GM18861 (cell line): ENCODE measurements around the gene LPCAT2.

Source experiments
- ATAC-seq: cut with Tn5 transposase; IDR thresholded peaks from one replicate; pipeline ENCODE4 v1.9.1; 2021; ENCODE audit not compliant: unreplicated experiment

The LPCAT2 gene, protein sequence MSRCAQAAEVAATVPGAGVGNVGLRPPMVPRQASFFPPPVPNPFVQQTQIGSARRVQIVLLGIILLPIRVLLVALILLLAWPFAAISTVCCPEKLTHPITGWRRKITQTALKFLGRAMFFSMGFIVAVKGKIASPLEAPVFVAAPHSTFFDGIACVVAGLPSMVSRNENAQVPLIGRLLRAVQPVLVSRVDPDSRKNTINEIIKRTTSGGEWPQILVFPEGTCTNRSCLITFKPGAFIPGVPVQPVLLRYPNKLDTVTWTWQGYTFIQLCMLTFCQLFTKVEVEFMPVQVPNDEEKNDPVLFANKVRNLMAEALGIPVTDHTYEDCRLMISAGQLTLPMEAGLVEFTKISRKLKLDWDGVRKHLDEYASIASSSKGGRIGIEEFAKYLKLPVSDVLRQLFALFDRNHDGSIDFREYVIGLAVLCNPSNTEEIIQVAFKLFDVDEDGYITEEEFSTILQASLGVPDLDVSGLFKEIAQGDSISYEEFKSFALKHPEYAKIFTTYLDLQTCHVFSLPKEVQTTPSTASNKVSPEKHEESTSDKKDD

DNA sequence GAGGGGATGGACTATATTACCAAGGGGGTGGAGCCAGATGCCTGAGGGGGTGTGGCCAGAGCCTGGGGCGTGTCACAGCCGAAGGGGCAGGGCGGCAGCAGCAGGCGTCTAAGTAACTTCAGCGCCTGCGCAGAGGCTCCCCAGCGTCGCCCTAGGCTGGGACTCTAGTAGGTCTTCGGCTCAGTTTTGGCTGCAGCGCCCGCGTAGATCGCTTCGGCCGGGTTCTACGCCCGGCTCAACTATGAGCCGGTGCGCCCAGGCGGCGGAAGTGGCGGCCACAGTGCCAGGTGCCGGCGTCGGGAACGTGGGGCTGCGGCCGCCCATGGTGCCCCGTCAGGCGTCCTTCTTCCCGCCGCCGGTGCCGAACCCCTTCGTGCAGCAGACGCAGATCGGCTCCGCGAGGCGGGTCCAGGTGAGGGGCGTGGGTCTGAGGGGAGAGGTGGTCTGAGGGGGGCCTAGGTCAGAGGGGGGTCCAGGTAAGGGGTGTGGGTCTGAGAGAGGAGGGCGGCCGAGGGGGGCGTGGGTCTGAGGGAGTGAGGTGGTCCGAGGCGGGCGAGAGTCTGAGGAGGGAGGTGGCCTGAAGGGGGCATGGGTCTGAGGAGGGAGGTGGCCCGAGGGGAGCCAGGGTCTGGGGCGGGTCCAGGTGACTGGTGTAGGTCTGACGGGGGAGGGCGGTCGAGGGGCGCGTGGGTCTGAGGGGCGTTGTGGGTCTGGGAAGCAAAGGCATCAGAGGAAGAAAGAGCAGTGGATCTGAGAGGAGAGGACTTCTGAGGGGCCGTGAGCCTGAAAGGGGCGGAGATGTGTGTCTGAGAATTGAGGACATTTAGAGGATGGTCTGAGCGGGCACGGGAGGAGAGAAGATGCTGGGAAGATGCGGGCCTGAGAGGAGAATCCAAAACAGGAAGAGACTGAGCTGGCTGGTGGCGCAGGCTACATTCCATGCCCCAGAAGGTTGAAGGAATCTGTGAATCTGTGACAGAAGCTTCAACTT, at the start of gene LPCAT2:
TSS of gene LPCAT2 (plus strand) at position 132 of the 991 bp plus-strand sequence. CDS start at position 242, 110 bp downstream.
- ATAC-seq, result no peak

DNA sequence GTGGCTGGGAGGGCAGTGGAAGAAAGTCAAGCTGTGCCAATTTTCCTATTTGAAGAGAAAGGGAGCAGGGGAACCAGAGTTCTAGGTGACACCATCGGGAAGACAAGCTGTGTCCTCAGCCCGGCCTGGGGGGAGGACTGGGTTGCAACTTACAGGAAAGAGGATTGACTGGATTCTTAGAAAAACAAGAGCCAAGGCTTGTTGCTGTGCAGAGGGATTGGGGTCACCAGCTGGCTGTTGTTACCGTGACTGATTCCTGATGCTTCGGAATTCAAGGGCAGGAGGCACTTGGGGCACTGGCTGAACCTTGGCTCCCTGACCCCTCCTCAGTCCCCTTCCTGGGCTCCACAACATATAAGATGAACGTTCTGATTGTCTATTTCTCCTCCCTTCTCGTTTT, 46.6 kb upstream of the LPCAT2 start:
- no peak for ATAC-seq

DNA sequence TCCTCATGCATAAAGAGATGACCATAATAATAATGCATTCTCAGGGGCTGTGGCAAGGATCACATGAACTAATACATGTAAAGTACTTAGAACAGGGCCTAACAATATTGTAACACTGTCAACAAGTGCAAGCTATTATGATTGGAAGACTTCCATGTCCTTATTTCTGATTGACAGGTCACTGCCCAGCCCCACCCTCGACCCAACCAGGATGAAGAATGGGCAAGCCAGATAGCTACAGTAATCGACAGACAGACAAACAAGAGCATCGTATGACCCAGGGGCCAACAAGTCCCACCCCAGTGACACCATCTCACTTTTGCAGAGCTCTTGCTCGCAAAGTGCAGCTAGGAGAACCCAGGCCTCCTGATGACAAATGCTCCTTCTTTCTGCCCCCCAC, 44.5 kb upstream of the LPCAT2 start:
- ATAC-seq, result no peak

DNA sequence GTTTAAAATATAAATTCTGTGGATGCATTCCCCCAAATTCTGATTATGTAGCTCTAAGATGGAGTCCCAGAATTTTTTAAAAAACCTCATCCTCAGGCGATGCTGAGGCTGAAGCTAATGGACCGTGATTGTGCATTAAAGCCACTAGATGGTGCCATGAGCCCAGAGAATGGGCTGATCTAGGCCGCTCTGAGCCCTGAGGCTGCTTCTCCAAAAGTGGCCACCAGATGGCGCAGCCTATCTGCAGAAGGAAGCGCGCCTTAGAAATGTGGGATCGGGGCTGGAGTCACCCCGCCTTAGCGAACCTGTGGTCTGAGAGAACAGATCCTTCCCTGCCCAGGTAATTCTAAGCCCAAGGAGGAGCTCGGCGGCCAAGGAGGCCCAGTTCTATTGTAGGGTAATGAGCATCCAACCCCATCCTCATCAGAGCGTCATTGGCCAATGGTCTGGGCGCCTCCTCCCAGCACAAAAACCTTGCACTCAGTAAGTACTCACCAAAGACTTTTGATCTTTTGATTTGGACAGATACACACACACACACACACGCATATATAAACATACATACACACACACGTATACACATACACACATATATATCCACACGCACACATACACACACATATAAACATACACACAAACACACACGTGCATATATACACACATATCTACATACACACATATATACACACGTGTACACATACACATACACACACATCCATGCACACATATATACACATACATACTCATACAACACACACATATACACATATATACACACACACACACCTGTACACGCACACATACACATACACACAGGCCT, 43.6 kb upstream of the LPCAT2 start:
- peak; percentile 97 for ATAC-seq

DNA sequence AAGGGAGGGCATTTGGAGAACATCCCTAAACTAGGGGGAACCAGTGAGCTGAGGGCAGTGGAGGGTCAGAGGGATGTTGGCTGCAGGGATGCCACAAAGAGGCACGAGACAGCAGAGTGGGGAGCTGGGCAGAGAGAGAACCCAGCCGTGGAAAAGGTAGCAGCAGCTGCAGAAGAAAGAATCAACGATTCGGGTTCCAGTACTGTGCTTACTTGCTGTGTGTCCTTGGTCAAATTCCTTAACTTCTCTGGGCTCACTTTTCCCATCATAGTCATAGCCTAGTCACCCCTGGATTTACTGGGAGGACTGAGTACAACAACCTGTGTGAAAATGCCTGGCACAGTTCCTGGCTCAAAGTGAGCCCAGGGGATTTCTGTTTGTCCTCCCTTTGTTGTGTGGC, 42.7 kb upstream of the LPCAT2 start:
- no peak for ATAC-seq

DNA sequence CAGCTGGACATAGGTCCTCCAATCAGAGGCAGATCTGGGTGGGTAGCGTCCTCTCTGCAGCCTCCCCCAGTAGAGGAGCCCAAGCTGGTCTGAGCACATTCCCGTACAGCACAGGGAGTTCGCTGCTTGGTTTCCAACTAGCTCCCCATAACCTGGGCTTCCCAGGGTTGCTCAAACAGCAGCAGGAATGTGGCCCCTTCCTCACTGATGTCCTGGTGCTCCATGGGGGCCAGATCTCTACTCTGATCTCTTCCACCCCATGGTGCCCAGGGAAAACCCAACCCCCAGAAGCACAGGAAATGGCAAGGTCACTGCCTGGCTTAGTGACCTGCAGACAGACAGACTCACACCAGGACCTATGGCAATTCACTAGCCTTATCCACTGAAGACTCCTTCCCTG, 41.0 kb upstream of the LPCAT2 start:
- ATAC-seq, result no peak

DNA sequence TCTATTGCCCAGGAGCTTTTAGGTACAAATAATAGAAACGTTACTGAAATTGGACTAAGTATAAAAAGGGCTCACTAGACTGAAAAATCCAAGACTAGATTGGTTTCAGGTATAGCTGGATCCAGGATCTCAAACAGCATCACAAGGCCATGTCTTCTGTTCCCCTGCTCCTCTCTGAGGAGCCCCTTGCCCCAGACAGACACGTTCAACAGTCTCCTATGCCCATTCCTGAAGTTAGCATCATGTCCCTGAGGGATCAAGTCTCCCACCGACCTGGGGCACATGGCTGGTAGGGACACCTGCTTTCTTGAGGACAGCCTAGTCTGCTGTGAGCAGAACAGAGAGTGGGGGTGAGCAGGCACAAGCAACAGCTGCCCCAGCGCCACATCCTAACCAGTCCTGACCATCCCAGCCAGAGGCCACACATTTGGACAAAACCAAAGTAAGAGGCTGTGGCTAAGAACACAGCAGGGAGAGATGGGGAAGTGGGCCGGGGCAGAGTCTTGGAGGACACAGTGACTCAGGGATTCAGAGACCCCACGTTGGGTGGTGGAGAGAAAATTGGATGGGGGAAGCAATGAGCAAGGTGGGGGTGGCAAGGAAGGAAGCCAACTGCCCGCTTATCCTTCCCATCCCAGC, 40.4 kb upstream of the LPCAT2 start:
- no peak for ATAC-seq

DNA sequence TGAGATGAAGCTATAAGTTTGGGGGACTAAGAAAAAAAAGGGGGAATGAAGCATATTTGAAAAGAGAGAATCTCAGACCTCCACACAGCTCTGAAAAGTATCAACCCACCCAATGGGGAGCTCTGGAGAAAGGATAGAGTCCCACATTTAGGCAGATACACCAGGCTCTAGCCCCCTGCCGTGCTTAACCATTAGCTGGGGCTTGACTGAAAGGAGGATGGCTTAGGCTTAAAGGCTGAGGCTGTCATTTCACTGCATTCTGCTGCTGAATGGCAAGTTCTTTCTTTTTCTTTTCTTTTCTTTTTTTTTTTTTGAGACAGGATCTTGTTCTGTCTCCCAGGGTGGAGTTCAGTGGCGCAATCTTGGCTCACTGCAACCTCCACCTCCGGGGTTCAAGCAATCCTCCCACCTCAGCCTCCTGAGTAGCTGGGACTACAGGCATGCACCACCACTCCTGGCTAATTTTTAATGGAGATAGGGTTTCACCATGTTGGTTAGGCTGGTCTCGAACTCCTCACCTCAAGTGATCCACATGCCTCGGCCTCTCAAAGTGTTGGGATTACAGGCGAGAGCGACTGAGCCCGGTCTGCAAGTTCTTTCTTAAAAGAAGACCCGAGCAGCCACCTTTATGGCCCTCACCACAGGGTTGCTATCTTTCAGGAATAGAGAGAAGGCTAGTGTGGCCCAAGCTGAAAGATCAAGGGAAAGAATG, 38.9 kb upstream of the LPCAT2 start:
- no peak for ATAC-seq

DNA sequence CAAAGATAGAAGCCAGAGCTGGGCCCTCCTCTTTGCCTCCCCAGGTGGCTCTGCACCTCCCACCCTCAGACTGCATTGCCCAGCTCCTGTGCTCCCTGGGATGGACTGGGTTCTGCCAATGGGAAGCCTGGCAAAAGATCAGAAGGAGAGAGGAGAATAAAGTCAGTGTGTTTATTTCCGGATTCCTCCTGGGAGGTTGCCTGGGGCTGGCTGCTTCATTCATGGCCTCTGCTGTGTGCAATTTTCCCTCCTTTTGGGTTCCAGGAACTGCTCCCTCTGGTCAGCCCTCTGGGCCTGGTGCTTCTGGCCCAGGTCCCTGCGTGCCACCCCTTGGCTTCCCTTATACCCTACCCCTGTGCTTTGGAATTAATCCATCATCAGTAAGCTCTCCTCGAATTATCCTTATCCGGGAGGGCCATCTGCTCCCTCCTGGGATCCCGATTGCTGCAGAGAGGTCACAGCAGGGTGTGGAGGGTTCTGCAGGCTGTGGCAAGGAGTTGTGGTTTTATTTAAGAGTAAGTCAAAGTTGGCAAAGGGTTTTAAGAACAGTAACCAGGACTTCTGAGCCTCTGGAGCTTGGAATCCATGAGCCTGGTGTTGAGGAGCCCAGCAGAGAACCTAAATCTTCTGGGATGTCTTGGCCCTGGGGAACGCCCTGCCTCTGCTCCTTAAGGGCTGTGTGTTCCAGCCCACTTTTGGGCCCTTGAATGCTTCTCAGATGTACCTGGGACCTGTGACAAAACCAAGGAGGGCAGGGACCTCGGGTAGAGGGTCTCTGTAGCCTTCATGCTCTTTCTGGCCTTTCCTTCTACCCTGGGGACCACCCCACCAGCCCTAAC, 38.1 kb upstream of the LPCAT2 start:
- no peak for ATAC-seq

DNA sequence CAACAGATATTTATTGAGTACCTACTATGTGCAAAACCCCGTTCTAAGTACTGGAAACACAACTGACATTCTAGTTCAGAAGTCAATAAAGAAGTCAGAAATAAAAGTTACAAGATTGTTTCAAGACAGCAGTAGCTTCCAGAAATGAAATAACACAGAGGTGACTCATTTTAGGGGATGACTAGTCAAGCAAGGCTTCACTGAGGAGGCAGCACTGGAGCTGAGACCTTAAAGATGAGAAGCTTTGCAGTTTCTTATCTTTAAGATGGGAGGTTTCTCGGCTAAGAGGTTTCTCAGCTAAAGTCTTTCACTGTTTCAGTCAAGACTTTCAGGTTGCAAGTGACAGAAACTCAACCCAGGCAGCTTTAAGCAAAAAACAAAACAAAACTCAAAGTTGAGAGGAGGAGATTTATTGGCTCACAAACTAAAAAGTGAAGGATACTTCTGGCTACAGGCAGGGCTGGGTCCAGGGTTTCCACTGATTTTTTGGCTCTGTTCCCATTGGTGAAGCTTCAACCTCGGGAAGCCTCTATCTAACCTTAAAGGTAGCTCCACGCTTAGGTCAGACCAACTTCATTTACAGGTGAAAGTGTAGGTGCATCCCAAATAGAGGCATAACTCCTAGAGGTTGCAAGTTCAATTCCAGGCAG, 37.3 kb upstream of the LPCAT2 start:
- no peak for ATAC-seq

DNA sequence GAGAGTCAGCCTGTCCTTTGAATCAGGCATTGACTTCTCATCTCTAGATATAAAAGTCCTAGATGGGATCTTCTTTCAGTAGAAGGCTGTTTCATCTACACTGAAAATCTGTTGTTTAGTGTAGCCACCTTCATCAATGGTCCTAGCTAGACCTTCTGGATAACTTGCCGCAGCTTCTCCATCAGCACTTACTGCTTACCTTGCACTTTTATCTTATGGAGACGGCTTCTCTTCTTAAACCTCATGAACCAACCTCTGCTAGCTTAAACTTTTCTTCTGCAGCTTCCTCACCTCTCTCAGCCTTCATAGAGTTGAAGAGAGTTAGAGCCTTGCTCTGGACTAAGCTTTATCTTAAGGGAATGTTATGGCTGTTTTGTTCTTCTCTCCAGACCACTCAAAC, 35.3 kb upstream of the LPCAT2 start:
- no peak for ATAC-seq

DNA sequence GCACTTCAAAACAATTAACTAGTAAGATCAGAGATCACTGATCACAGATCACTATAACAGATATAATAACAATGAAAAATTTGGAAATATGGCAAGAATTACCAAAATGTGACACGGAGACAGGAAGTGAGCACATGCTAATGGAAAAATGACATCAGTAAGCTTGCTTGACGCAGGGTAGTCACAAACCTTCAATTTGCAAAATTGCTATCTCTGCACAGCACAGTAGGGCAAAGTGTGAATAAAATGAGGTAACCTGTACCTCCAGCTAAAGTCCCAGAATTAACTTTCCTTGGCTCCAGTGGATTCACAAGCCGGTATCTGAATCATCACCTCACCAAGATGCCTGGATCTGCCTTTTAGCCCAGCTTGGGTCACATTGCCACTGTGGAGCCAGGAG, 34.1 kb upstream of the LPCAT2 start:
- ATAC-seq, result no peak

DNA sequence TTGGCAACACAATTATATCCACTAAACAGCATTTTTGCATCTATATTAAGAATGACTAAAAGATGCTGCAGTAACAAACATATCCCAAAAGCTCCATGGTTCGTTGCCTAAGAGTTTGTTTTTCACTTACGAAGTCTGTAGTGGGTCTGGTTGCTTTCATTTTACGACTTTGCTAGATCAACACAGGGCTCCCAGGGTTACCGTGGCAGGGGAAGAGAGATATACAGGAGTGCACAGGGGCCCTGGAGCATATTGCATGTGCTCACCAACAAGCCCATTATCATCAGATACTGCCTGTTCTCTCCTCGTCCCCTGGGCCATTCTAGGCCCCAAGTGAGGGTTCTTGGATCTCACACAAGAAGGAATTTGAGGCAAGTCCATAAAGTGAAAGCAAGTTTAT, 33.0 kb upstream of the LPCAT2 start:
- no peak for ATAC-seq

DNA sequence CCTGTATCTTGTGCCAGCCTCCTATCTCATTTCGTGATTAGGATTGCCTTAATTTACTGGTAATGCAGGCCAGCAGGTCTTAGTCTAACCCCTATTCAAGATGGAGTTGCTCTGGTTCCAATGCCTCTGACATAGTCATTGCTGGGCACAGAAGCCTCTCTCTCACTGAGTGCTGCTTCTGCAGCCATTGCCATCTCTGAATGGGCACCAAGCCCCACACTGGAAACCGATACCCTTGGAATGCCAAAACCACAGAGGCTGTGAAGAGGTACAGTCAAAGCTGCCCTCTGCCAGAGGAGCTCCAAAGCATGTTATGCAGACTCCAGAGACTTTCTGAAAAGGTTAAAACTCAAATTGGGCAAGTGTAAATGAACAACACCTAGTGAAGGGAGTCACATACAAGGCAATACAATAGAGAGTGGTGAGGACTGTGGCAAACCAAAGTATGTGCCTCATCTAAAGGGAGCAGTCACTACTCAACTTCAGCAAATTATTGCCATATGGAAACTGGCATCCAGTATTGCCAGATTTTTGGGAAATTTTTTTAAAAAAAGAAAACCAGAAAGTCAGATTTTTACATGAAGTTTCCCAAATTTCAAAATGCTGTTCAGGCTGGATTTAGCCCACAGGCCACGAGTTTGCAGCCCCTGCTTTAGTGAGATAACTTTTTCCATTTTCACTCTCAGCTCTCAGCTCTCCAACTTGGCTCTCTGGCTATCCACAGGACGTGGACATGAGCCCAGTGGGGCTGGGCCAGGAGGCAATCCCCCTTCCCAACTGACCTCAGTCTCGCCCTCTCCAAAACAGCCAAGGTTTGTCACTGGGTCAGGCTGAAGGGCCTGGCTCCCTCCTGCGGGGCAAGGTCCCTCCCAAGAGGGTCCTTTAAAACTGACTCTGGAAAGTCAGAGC, 32.0 kb upstream of the LPCAT2 start:
- no peak for ATAC-seq

DNA sequence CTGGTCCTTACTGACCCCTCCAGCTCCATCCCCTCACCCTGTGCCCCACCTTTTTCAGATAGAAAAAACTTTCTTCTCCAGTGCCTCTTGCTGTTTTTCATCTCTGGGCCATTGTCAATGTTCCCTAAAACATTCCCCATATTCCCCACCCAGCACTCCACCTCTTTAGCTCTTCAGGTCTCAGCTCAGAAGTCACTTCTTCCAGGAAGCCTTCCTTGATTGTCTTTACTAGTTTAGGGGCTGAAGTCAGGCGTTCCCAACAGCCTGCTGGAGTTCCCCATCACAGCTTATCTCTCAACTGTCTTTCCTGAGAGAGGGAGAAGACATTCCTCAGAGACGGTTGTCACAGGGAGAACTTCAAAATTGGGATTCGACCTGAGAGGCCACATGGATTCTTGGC, 31.1 kb upstream of the LPCAT2 start:
- ATAC-seq, result no peak

DNA sequence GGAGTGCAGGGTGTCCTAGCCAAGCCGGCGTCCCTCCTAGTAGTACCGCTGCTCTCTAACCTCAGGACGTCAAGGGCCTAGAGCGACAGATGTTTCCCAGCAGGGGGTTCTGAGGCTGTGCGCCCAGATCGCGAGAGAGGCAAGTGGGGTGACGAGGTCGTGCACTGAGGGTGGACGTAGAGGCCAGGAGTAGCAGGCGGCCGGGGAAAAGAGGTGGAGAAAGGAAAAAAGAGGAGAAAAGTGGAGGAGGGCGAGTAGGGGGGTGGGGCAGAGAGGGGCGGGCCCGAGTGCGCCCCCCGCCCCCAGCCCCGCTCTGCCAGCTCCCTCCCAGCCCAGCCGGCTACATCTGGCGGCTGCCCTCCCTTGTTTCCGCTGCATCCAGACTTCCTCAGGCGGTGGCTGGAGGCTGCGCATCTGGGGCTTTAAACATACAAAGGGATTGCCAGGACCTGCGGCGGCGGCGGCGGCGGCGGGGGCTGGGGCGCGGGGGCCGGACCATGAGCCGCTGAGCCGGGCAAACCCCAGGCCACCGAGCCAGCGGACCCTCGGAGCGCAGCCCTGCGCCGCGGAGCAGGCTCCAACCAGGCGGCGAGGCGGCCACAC, 29.9 kb upstream of the LPCAT2 start, which contains the start of gene MMP2:
TSS of gene MMP2 (plus strand) at position 372 of the 603 bp plus-strand sequence. CDS start 282 bp downstream, outside the sequence.
- ATAC-seq, result no peak
